DLD1 (cell line): ENCODE results near the gene EYA3.

Experiments
- in situ Hi-C: cut with HindIII; loops from 2 replicates; pipeline ENCODE4 v1.10.0; 2017; ENCODE audit warnings: low sequenced_read_pairs

The EYA3 gene

GRCh38 chr1:27941671-27942540 is 146.5 kb downstream of the EYA3 start:
- in situ Hi-C loops: no loop called here

GRCh38 chr1:27940870-27941560 is 147.4 kb downstream of the EYA3 start:
- in situ Hi-C loops: no loop called here

DNA sequence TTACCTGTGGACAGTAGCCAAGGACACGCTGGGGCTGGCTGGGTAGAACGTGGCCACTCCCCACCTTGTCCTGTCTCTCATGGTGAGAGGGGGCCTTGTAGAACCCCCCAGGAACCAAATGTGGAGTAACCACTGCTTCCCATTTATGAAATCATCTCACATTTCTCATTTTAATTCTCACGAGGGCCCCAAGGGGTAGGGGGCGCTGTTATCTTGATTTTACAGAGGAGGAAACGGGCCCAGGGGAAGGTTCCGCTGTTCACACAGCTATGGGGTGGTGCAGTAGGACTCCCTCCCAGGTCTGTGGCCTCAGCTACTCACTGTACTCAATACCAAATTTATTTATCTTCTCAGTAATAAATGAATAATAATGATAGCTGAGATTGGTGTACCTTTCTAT is 148.1 kb downstream of the EYA3 start:
- in situ Hi-C loops: no loop called here

DNA sequence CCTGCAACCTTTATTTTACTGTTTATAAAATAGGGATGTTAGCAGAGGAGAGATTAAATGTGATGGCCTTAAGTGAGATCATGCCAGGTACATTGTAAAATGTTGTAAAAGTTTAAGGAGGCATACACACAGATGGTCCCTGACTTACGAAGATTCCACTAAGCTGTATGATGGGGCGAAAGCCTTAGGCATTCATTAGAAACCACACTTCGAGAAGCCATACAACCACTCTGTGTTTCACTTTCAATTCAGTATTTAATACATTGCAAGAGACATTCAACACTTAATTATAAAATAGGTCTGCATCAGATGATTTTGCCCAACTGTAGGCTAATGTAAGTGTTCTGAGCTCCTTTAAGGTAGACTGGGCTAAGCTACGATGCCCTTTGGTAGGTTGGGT is 149.9 kb downstream of the EYA3 start:
- in situ Hi-C loops: no loop called here

- in situ Hi-C loops: no loop called here
These were observed 150.9 kb downstream of the EYA3 start for GRCh38 chr1:27937524-27937836.

DNA sequence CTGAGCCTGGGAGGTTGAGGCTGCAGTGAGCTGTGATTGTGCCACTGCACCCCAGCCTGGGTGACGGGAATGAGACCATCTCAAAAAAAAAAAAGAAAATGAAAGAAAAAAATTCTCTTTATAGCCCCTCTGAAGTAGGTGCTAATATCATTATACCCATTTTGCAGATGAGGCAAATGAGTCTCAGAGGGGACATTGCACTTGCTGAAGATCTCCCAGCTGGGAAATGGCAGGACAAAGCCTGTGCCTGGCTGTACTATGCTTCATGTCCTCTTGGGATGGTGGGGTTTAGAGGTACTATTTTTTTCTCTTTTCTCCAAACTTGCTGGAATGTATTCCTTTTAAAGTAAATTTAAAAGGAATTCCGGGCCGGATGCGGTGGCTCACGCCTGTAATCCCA is 152.0 kb downstream of the EYA3 start:
- in situ Hi-C loops: no loop called here

DNA sequence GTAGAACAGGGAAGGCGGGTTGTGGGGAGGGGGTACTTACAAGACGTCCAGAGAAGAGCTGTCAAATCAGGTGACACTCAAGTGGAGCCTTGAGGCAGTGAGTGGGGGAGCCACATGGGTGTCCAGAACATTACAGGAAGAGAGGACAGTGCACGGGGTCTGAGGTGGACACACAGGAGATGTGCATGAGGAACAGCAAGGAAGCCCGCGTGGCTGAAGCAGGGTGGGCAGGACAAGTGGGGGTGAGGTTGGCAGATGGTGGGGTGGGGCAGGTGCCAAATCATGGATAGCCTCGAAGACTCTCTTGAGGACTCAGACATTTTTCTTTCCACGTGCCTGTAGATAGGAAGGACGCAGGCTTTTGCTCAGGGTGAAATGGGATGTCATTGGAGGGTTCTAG is 152.7 kb downstream of the EYA3 start:
- in situ Hi-C loops: no loop called here

DNA sequence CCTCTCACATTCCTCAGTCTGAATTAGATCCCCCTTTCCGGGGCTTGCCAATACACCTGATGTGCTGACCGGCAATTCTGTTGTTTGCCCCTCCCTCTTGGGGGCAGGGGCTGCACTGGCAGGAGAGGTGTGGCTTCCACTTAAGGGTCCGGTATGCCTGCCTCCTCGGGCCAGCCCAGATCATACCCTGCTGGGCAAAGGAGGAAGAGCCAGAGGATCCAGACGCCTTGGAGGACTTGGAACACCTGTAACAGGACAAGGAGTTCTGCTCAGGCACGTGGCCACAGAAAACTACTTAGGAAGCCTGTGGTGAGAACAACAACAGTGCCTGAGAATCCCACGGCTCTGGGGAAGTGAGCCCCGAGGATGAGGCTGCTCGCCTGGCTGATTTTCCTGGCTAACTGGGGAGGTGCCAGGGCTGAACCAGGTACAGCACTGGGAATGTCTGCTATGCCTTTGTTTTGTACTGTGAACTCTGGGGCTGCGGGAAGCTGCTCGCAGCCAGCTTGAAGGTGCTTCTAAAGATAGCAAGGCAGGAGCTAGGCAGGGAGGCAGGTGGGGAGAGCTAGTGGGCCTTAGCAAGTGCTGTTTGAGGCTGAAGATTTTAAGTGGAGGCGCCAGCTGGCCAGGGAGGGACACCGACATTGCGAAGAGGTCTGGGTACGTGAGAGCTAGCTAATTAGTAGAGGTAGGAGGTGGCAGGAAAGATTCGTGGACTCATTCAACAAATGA is 153.4 kb downstream of the EYA3 start, which contains the start of gene SMPDL3B:
Gene SMPDL3B (plus strand): TSS at position 183 of the 732 bp plus-strand sequence. CDS start 184 bp downstream, at position 367.
- in situ Hi-C loops: no loop called here

- in situ Hi-C loops: no loop called here
These were observed 156.7 kb downstream of the EYA3 start for GRCh38 chr1:27931759-27932158.

DNA sequence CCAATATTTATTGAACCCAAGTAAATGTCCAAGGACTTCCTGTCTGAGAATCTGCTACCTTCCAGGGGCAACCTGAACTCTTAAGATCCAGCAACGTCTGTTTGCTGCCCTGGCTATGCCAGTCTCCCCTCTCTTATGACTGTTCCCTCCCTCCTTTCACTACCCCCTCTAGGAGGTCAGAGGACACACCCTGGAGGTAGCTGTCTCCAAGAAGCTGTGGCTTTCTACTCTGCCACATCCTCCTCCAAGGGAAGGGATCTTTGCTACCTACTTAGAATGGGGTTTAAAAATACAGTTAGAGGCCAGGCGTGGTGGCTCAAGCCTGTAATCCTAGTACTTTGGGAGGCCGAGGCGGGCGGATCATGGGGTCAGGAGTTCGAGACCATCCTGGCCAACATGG is 157.2 kb downstream of the EYA3 start:
- in situ Hi-C loops: no loop called here

DNA sequence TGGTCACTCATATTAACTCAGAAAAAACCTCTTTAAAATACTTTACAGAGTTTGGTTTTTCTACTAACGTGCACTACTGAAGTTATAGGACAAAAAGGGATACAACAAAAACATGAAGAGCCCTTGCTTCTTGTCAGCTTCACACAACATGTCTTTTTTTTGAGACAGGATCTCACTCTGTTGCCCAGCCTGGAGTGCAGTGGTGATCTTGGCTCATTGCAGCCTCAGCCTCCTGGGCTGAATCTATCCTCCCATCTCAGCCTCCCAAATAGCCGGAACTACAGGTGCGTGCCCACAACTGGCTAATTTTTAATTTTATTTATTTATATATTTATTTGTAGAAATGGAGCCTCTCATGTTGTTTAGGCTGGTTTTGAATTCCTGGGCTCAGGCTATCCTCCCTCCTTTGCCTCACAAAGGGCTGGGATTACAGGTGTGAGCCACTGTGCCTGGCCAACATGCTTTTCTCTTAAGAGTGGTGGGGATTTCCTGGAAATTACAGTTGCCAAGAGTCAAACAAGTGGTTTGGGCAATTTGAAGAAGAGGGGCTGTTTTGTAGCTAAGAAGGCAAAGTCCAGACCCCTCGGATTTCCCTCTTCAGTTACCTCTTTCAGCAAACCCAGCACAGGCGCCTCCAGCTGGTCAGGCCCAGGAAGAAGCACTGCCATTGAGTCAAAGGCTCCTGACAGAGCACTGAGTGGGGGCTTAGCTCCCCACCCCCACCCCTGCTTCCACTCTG is 160.0 kb downstream of the EYA3 start:
- in situ Hi-C loops: no loop called here

- in situ Hi-C loops: no loop called here
These were observed 166.1 kb downstream of the EYA3 start for GRCh38 chr1:27922272-27922671.
